GM21526 (cell line): ENCODE results near the gene ADAMTS16.
"Not testable (repeated sequence)": the region's sequence is repeated elsewhere in the genome, so short reads cannot be mapped to it uniquely, and the experiment has no call there.

ENCODE experiments used
- ATAC-seq: cut with Tn5 transposase; IDR thresholded peaks from one replicate; pipeline ENCODE4 v1.9.1; 2021; ENCODE audit warnings: moderate library complexity; ENCODE audit not compliant: unreplicated experiment, low FRiP score

ADAMTS16 gene, protein sequence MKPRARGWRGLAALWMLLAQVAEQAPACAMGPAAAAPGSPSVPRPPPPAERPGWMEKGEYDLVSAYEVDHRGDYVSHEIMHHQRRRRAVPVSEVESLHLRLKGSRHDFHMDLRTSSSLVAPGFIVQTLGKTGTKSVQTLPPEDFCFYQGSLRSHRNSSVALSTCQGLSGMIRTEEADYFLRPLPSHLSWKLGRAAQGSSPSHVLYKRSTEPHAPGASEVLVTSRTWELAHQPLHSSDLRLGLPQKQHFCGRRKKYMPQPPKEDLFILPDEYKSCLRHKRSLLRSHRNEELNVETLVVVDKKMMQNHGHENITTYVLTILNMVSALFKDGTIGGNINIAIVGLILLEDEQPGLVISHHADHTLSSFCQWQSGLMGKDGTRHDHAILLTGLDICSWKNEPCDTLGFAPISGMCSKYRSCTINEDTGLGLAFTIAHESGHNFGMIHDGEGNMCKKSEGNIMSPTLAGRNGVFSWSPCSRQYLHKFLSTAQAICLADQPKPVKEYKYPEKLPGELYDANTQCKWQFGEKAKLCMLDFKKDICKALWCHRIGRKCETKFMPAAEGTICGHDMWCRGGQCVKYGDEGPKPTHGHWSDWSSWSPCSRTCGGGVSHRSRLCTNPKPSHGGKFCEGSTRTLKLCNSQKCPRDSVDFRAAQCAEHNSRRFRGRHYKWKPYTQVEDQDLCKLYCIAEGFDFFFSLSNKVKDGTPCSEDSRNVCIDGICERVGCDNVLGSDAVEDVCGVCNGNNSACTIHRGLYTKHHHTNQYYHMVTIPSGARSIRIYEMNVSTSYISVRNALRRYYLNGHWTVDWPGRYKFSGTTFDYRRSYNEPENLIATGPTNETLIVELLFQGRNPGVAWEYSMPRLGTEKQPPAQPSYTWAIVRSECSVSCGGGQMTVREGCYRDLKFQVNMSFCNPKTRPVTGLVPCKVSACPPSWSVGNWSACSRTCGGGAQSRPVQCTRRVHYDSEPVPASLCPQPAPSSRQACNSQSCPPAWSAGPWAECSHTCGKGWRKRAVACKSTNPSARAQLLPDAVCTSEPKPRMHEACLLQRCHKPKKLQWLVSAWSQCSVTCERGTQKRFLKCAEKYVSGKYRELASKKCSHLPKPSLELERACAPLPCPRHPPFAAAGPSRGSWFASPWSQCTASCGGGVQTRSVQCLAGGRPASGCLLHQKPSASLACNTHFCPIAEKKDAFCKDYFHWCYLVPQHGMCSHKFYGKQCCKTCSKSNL

GRCh38 chr5:5139777-5140478, at the start of gene ADAMTS16:
Gene ADAMTS16, plus strand, starts transcription at chr5:5140330. Its CDS starts 138 bp downstream, at chr5:5140468.
- no peak for ATAC-seq

GRCh38 chr5:5092149-5092548, 48.0 kb upstream of the ADAMTS16 start:
- ATAC-seq, result no peak

GRCh38 chr5:5100635-5101034, 39.5 kb upstream of the ADAMTS16 start:
- no peak for ATAC-seq

DNA sequence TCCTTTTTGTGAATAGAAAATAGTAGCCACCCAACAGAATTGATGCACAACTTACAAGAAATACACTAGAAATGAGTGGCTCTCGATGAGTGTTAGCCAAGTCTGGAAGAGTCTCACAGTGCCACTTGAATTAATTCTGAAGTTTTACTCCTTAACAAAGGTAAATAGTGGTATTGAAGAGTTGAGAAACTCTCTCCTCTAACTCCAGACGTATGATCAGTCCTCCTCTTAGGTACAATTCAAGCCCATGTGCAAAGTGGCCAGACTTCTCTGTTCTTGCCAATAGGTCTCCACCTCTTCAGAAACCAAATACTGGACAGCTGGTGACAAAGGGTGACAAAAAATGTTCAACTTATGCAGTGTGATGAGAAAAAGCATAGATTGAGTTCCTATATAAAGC, 38.5 kb upstream of the ADAMTS16 start:
- ATAC-seq, result no peak

- ATAC-seq, result no peak
Observed at GRCh38 chr5:5103245-5103644, 36.9 kb upstream of the ADAMTS16 start.

GRCh38 chr5:5104550-5104949, 35.6 kb upstream of the ADAMTS16 start:
- ATAC-seq, result no peak

GRCh38 chr5:5105531-5105930, 34.6 kb upstream of the ADAMTS16 start:
- ATAC-seq, result no peak

GRCh38 chr5:5116956-5117355, 23.2 kb upstream of the ADAMTS16 start:
- ATAC-seq, result no peak

DNA sequence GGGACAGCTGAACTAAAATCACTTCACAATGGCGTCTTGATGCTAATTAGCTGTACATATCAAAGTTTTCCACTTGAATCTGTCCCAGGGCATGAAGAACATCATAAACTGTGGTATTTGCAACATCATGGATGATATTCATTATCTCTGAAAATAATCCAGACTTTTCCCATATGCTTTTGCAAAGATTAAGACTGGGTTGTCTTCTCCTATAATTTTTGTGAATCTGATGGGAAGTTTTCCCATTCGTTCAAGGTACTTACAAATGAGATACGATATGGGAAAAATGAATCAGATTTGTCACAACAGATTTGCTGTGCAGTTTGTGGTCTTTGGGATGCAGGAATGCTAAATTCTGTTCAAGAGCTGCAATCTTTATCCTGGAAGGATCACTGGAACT, 17.4 kb upstream of the ADAMTS16 start:
- ATAC-seq, result no peak

DNA sequence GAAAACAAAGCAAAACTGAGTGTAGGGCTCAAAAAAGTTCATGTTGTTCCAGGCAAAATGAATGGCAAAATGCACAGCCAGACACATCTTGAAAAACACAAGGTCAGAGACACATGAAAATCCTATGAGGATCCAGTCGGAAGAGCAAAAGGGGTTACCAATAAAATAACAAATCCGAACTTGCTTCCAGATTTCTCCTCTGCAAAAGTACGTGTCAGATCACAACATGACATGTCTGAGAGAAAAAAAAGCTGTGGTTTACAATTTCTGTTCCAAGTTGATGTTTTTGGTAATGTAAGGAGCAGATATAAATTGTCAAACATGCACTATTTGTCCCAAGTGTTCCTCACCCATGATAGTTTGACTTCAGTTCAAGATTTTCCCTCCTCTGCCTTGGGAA, 15.9 kb upstream of the ADAMTS16 start:
- ATAC-seq, result no peak

DNA sequence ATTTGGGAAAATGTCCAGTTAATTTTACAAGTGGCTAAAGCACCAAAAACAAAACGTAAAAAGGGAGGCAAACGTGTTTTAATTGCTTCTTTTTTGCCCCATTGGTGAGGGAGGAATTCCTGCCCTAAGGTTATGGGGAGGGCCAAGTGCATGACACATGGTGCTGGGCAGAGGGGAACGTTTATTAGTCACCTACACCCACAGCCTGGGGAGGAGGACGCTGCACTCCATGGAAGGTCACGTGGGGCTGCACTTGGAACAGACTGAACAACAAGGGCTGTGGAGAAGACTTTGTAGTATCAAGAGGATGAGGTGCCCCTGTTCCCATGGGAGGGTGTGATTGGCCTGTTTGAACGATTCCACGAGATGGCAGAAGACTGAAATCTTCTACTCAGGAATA, 13.7 kb upstream of the ADAMTS16 start:
- no peak for ATAC-seq

DNA sequence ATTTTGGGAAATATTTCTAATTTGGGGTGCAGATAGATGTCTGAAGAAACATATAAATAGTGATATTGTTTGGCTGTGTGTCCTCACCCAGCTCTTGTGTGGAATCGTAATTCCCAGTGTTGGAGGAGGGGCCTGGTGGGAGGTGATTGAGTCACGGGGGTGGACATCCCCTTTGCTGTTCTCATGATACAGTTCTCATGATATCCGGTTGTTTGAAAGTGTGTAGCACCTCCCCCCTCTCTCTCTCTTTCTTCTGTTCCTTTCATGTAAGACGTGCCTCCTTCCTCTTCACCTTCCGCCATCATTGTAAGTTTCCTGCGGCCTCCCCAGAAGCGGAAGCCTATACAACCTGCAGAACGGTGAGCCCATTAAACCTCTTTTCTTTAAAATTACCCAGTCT, 11.4 kb upstream of the ADAMTS16 start:
- ATAC-seq, result no peak

- no peak for ATAC-seq
Observed at GRCh38 chr5:5132234-5132633, 7.9 kb upstream of the ADAMTS16 start.

- ATAC-seq, result no peak
Observed at GRCh38 chr5:5132693-5133295, 7.3 kb upstream of the ADAMTS16 start.

GRCh38 chr5:5134107-5134506, 6.0 kb upstream of the ADAMTS16 start:
- ATAC-seq, result no peak

- no peak for ATAC-seq
Observed at GRCh38 chr5:5135957-5136676, 4.0 kb upstream of the ADAMTS16 start.

GRCh38 chr5:5137851-5138250, 2.3 kb upstream of the ADAMTS16 start:
- not testable (repeated sequence) for ATAC-seq

- no peak for ATAC-seq
Observed at GRCh38 chr5:5139336-5139776, 774 bp upstream of the ADAMTS16 start.
